CD14-positive monocyte (primary cell): Measurements from ENCODE around the gene KMT2A. TPM values are rescaled to one million over a fixed set of nuclear protein-coding genes. Genes with fewer than 3 reads are reported as not detected.

Experiments
- DNase-seq, 3 donors: peaks; one replicate each; pipeline ENCODE4 v3.0.0-alpha.2; 2011 to 2022
- H2AFZ ChIP-seq: 2 replicates; pipeline ENCODE4 v1.6.0; 2012; ENCODE audit warnings: mild to moderate bottlenecking, low read depth, low read length, inconsistent platforms; ENCODE audit not compliant: insufficient read depth, poor library complexity, severe bottlenecking
- H3K27ac ChIP-seq, 2 donors: 1 replicate in 1 of 2; 2 replicates in 1 of 2; pipeline ENCODE4 v1.5.1; 2012 to 2013; ENCODE audit warnings: low read length in 2 of 2, control low read depth in 1 of 2, inconsistent platforms in 1 of 2, low read depth in 1 of 2, mild to moderate bottlenecking in 1 of 2
- H3K27me3 ChIP-seq, 2 donors: one replicate each; pipeline versions ENCODE4 v1.6.0 to v1.6.1; 2011 to 2013; ENCODE audit warnings: low read length in 2 of 2; ENCODE audit not compliant: control insufficient read depth in 2 of 2, insufficient read depth in 2 of 2
- H3K36me3 ChIP-seq, 2 donors: replicated peaks in 1 of 2; 1 replicate in 1 of 2; 2 replicates in 1 of 2; pipeline versions ENCODE4 v1.5.1 to v1.6.1; 2012 to 2013; ENCODE audit warnings: low read length in 2 of 2, control low read depth in 1 of 2, inconsistent platforms in 1 of 2, mild to moderate bottlenecking in 1 of 2; ENCODE audit not compliant: insufficient read depth in 2 of 2, control insufficient read depth in 1 of 2
- H3K4me1 ChIP-seq, 2 donors: 1 replicate in 1 of 2; 2 replicates in 1 of 2; pipeline versions ENCODE4 v1.5.1 to v1.6.1; 2012 to 2013; ENCODE audit warnings: low read length in 2 of 2, control low read depth in 1 of 2, inconsistent platforms in 1 of 2, mild to moderate bottlenecking in 1 of 2, moderate library complexity in 1 of 2; ENCODE audit not compliant: insufficient read depth in 2 of 2, control insufficient read depth in 1 of 2
- H3K4me2 ChIP-seq: replicated peaks from 2 replicates; pipeline ENCODE3; 2012; ENCODE audit warnings: low read length, moderate library complexity, mild to moderate bottlenecking; ENCODE audit not compliant: poor library complexity, severe bottlenecking; ENCODE audit errors: extremely low read depth
- H3K4me3 ChIP-seq, 3 experiments: fragments of 200-600 bp in 1 of 3; sonication (generic) in 1 of 3; replicated peaks in 1 of 3; 1 replicate in 2 of 3; 2 replicates in 1 of 3; pipeline ENCODE4 v1.5.1; 2011 to 2013; ENCODE audit warnings: low read length in 3 of 3, mild to moderate bottlenecking in 3 of 3, control low read depth in 2 of 3, low read depth in 2 of 3, inconsistent platforms in 1 of 3, moderate library complexity in 1 of 3
- H3K79me2 ChIP-seq: 2 replicates; pipeline ENCODE4 v1.6.0; 2012; ENCODE audit warnings: mild to moderate bottlenecking, control low read depth, inconsistent platforms, low read length, moderate library complexity; ENCODE audit not compliant: insufficient read depth
- H3K9ac ChIP-seq: 2 replicates; pipeline ENCODE4 v1.6.0; 2017; ENCODE audit warnings: low read length, mild to moderate bottlenecking; ENCODE audit not compliant: insufficient read depth, poor library complexity, severe bottlenecking
- H3K9me3 ChIP-seq, 2 donors: replicated peaks in 1 of 2; 1 replicate in 1 of 2; 2 replicates in 1 of 2; pipeline versions ENCODE4 v1.5.1 to v1.6.1; 2012 to 2013; ENCODE audit warnings: low read length in 2 of 2, control low read depth in 1 of 2; ENCODE audit not compliant: control insufficient read depth in 1 of 2, insufficient read depth in 1 of 2
- H4K20me1 ChIP-seq: 2 replicates; pipeline ENCODE4 v1.6.0; 2012; ENCODE audit warnings: mild to moderate bottlenecking, low read length, control low read depth, moderate library complexity; ENCODE audit not compliant: insufficient read depth
- H3K27ac Mint-ChIP-seq, 7 donors: one replicate each; pipeline ENCODE4 v1.8.0; 2020; ENCODE audit warnings: mild to moderate bottlenecking in 7 of 7, mixed read lengths in 7 of 7, moderate library complexity in 6 of 7, inconsistent platforms in 2 of 7
- H3K27me3 Mint-ChIP-seq, 3 donors: one replicate each; pipeline ENCODE4 v1.8.0; 2021 to 2022; ENCODE audit warnings: low read depth in 3 of 3, mild to moderate bottlenecking in 3 of 3, mixed read lengths in 3 of 3, moderate library complexity in 3 of 3, inconsistent platforms in 1 of 3
- H3K36me3 Mint-ChIP-seq, 2 donors: one replicate each; pipeline ENCODE4 v1.8.0; 2020; ENCODE audit warnings: mixed read lengths in 2 of 2, inconsistent platforms in 1 of 2, mild to moderate bottlenecking in 1 of 2
- H3K4me1 Mint-ChIP-seq: one replicate; pipeline ENCODE4 v1.8.0; 2020; ENCODE audit warnings: mild to moderate bottlenecking, mixed read lengths
- H3K4me3 Mint-ChIP-seq, 2 donors: one replicate each; pipeline ENCODE4 v1.8.0; 2020; ENCODE audit warnings: mild to moderate bottlenecking in 2 of 2, mixed read lengths in 2 of 2, moderate library complexity in 1 of 2
- H3K9me3 Mint-ChIP-seq, 7 donors: one replicate each; pipeline ENCODE4 v1.8.0; 2020 to 2022; ENCODE audit warnings: mixed read lengths in 7 of 7, mild to moderate bottlenecking in 6 of 7, moderate library complexity in 6 of 7, inconsistent platforms in 2 of 7
- WGBS: methylation state at CpG from one replicate; pipeline ENCODE4 v1.1.5; 2013; ENCODE audit warnings: missing lambda C conversion rate; ENCODE audit not compliant: insufficient coverage; 5-methylcytosine and 5-hydroxymethylcytosine counted together
- intact Hi-C, 2 donors: fragments of 100-400 bp; cut with micrococcal nuclease; formaldehyde crosslinking; loops; one replicate each; pipeline versions ENCODE4 v1.15.0 to v1.15.1; 2023
- polyA plus RNA-seq, 3 donors: library from polyadenylated mRNA; depleted of rRNA in 1 of 3; unstranded in 2 of 3; stranded (reverse) in 1 of 3; fragments of 300-500 nt in 2 of 3; fragments of >200 nt in 1 of 3; fragmentation: Illumina TruSeq in 2 of 3; gene quantifications; 1 replicate in 2 of 3; 2 replicates in 1 of 3; pipeline ENCODE4 v1.2.3, GENCODE V29; 2012 to 2021
- TF ChIP-seq, protein P1 (sequence below): fragments of 200-600 bp; IDR thresholded peaks from one replicate; pipeline ENCODE4 v1.8.0; 2022; ENCODE audit warnings: antibody characterized with exemption, mild to moderate bottlenecking

KMT2A gene
- polyA plus RNA-seq, 3 donors = 3.3 to 21.7 (median 3.5) TPM

DNA sequence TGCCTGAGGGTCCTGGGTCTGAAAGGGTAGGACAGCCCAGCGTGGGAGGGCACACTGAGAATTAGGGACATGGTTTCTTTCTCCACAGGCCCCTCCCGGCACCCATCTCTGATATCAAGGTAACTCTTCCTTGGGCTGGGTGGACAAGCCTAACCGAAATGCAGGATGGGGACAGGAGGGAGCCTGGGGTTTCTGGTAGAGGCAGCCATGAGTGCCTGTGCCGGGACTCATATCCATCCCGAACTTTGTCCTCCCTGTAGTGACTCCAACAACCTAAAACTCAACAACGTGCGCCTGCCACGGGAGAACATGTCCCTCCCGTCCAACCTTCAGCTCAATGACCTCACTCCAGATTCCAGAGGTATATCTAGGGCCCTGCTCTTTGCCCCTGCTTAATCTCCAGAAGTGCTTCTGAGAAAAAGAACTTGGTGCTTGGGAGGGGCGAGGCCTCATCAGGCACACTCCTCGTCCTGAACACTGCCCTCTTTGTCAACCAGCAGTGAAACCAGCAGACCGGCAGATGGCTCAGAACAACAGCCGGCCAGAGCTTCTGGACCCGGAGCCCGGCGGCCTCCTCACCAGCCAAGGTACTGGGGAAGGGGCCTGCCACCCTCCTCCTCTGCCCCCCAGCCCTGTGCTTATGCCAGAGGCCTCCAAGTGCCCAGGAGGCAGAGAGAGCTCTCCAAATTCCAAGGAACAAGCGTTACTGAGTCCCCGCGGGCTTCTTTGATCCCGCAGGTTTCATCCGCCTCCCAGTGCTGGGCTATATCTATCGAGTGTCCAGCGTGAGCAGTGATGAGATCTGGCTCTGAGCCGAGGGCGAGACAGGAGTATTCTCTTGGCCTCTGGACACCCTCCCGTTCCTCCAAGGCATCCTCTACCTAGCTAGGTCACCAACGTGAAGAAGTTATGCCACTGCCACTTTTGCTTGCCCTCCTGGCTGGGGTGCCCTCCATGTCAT is 97.8 kb downstream of the KMT2A start:
- Mint-ChIP-seq H3K36me3 (peaks cover 0 to 2% of the 10 kb centered on the region in 2 donors), H3K27me3 (peaks cover 20 to 32% (median 28%) of the 10 kb centered on the region in 3 donors), H3K9me3 (peaks cover 0 to 4% (median 0%) of the 10 kb centered on the region in 7 donors), H3K4me3 (no peak overlapping the region), H3K27ac (no peak overlapping the region), H3K4me1 (peaks cover 14% of the 10 kb centered on the region)
- TF ChIP-seq, protein P1, sequence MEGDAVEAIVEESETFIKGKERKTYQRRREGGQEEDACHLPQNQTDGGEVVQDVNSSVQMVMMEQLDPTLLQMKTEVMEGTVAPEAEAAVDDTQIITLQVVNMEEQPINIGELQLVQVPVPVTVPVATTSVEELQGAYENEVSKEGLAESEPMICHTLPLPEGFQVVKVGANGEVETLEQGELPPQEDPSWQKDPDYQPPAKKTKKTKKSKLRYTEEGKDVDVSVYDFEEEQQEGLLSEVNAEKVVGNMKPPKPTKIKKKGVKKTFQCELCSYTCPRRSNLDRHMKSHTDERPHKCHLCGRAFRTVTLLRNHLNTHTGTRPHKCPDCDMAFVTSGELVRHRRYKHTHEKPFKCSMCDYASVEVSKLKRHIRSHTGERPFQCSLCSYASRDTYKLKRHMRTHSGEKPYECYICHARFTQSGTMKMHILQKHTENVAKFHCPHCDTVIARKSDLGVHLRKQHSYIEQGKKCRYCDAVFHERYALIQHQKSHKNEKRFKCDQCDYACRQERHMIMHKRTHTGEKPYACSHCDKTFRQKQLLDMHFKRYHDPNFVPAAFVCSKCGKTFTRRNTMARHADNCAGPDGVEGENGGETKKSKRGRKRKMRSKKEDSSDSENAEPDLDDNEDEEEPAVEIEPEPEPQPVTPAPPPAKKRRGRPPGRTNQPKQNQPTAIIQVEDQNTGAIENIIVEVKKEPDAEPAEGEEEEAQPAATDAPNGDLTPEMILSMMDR = no peak
- H2AFZ ChIP-seq = no peak overlapping the region
- H4K20me1 ChIP-seq = no peaks in the 10 kb centered on the region
- intact Hi-C loops = no loop called here
- no peaks in the 10 kb centered on the region for H3K36me3 ChIP-seq
- H3K27me3 ChIP-seq = peaks cover 8 to 21% of the 10 kb centered on the region in 2 donors
- no peak overlapping the region for H3K4me2 ChIP-seq
- H3K27ac ChIP-seq = no peak overlapping the region
- H3K9me3 ChIP-seq = no peaks in the 10 kb centered on the region
- 88% methylated on average over 25 of the region's 27 CpGs for WGBS
- H3K9ac ChIP-seq = no peak overlapping the region
- peaks cover 10 to 19% of the 10 kb centered on the region in 2 donors for H3K4me1 ChIP-seq
- H3K79me2 ChIP-seq = no peaks in the 10 kb centered on the region
- no peak overlapping the region for H3K4me3 ChIP-seq
- no peak for DNase-seq

DNA sequence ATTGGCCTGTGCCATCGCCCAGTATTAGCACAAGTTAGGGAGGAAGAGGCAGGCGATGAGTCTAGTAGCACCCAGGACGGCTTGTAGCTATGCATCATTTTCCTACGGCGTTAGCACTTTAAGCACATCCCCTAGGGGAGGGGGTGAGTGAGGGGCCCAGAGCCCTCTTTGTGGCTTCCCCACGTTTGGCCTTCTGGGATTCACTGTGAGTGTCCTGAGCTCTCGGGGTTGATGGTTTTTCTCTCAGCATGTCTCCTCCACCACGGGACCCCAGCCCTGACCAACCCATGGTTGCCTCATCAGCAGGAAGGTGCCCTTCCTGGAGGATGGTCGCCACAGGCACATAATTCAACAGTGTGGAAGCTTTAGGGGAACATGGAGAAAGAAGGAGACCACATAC is 99.0 kb downstream of the KMT2A start:
- Histone ChIP-seq H3K4me1 (peaks cover 7 to 14% of the 10 kb centered on the region in 2 donors), H3K27ac (no peak overlapping the region), H3K4me3 (no peak overlapping the region), H3K36me3 (no peaks in the 10 kb centered on the region), H3K4me2 (no peak overlapping the region), H2AFZ (no peak overlapping the region), H4K20me1 (no peaks in the 10 kb centered on the region), H3K27me3 (peaks cover 1 to 9% of the 10 kb centered on the region in 2 donors), H3K79me2 (no peaks in the 10 kb centered on the region), H3K9ac (no peak overlapping the region), H3K9me3 (no peaks in the 10 kb centered on the region)
- no peak overlapping the region for H3K27ac Mint-ChIP-seq
- intact Hi-C loops = no loop called here
- TF ChIP-seq, protein P1 = no peak
- 100% methylated on average over 1 of the region's 9 CpGs for WGBS
- H3K4me3 Mint-ChIP-seq = no peak overlapping the region
- H3K36me3 Mint-ChIP-seq = peaks cover 0 to 2% of the 10 kb centered on the region in 2 donors
- no peak for DNase-seq
- peaks cover 8 to 19% (median 16%) of the 10 kb centered on the region in 3 donors for H3K27me3 Mint-ChIP-seq
- H3K4me1 Mint-ChIP-seq = peaks cover 7% of the 10 kb centered on the region
- peaks cover 0 to 2% (median 0%) of the 10 kb centered on the region in 7 donors for H3K9me3 Mint-ChIP-seq
